ENCODE data around the gene BMP2. TPM values are rescaled to one million over a fixed set of nuclear protein-coding genes. Genes with fewer than 3 reads are reported as not detected.

BMP2 gene
- total RNA-seq, 3 donors from 2014 or later (not counting 1 experiment from before 2014, with no cell fraction given): 0.45 to 0.66 (median 0.45) TPM

GRCh38 chr20:6811262-6812035, 44.0 kb downstream of the BMP2 start:
- Histone ChIP-seq H3K27ac (ENCODE audit: low read length) (no peak overlapping the region), H3K4me3 (ENCODE audit: low read length) (no peak overlapping the region), H3K36me3 (ENCODE audit: control insufficient read depth, insufficient read depth, low read length) (no peaks in the 10 kb centered on the region), H3K9me3 (ENCODE audit: control insufficient read depth, insufficient read depth, low read length) (no peaks in the 10 kb centered on the region), H3K27me3 (ENCODE audit: control insufficient read depth, insufficient read depth, low read length) (no peaks in the 10 kb centered on the region), H3K4me1 (ENCODE audit: control insufficient read depth, insufficient read depth, low read length) (no peaks in the 10 kb centered on the region)
- ATAC-seq: no peak
- Mint-ChIP-seq H3K27me3 (ENCODE audit: low read depth in 2 of 2) (peaks cover 7 to 25% of the 10 kb centered on the region in 2 donors), H3K4me3 (no peak overlapping the region), H3K27ac (no peak overlapping the region), H3K36me3 (no peaks in the 10 kb centered on the region), H3K4me1 (no peaks in the 10 kb centered on the region), H3K9me3 (no peaks in the 10 kb centered on the region)
- 64% methylated on average over 4 of the region's 6 CpGs for WGBS (ENCODE audit: insufficient coverage)
- intact Hi-C loops (cut with micrococcal nuclease): no loop called here
- no peak for TF ChIP-seq CTCF (IDR thresholded peaks at IDR 0.05)
- DNase-seq: no peak

GRCh38 chr20:6812530-6812929, 45.0 kb downstream of the BMP2 start:
- H3K27me3 ChIP-seq (ENCODE audit: control insufficient read depth, insufficient read depth, low read length): no peaks in the 10 kb centered on the region
- no peaks in the 10 kb centered on the region for H3K4me1 Mint-ChIP-seq
- no peaks in the 10 kb centered on the region for H3K4me1 ChIP-seq (ENCODE audit: control insufficient read depth, insufficient read depth, low read length)
- H3K27ac Mint-ChIP-seq: no peak overlapping the region
- no peak overlapping the region for H3K27ac ChIP-seq (ENCODE audit: low read length)
- H3K9me3 ChIP-seq (ENCODE audit: control insufficient read depth, insufficient read depth, low read length): no peaks in the 10 kb centered on the region
- no peaks in the 10 kb centered on the region for H3K36me3 Mint-ChIP-seq
- WGBS (ENCODE audit: insufficient coverage): 60% methylated on average over 6 of the region's 6 CpGs
- no peak for TF ChIP-seq CTCF (IDR thresholded peaks at IDR 0.05)
- peaks cover 7 to 25% of the 10 kb centered on the region in 2 donors for H3K27me3 Mint-ChIP-seq (ENCODE audit: low read depth in 2 of 2)
- no peaks in the 10 kb centered on the region for H3K9me3 Mint-ChIP-seq
- ATAC-seq (no peak), DNase-seq (no peak)
- intact Hi-C loops (cut with micrococcal nuclease): no loop called here
- H3K36me3 ChIP-seq (ENCODE audit: control insufficient read depth, insufficient read depth, low read length): no peaks in the 10 kb centered on the region
- no peak overlapping the region for H3K4me3 Mint-ChIP-seq
- no peak overlapping the region for H3K4me3 ChIP-seq (ENCODE audit: low read length)

GRCh38 chr20:6814945-6815344, 47.5 kb downstream of the BMP2 start:
- no peak overlapping the region for H3K4me3 Mint-ChIP-seq
- H3K4me1 ChIP-seq (ENCODE audit: control insufficient read depth, insufficient read depth, low read length): no peaks in the 10 kb centered on the region
- no peak for DNase-seq
- no peak for ATAC-seq
- no peaks in the 10 kb centered on the region for H3K4me1 Mint-ChIP-seq
- H3K9me3 ChIP-seq (ENCODE audit: control insufficient read depth, insufficient read depth, low read length): no peaks in the 10 kb centered on the region
- TF ChIP-seq CTCF (IDR thresholded peaks at IDR 0.05): no peak
- no peak overlapping the region for H3K4me3 ChIP-seq (ENCODE audit: low read length)
- intact Hi-C loops (cut with micrococcal nuclease): no loop called here
- no peaks in the 10 kb centered on the region for H3K36me3 ChIP-seq (ENCODE audit: control insufficient read depth, insufficient read depth, low read length)
- no peak overlapping the region for H3K27ac Mint-ChIP-seq
- no peak overlapping the region for H3K27ac ChIP-seq (ENCODE audit: low read length)
- no peaks in the 10 kb centered on the region for H3K36me3 Mint-ChIP-seq
- H3K27me3 ChIP-seq (ENCODE audit: control insufficient read depth, insufficient read depth, low read length): no peaks in the 10 kb centered on the region
- H3K9me3 Mint-ChIP-seq: no peaks in the 10 kb centered on the region
- 46% methylated on average over 3 of the region's 4 CpGs for WGBS (ENCODE audit: insufficient coverage)
- peaks cover 7 to 32% of the 10 kb centered on the region in 2 donors for H3K27me3 Mint-ChIP-seq (ENCODE audit: low read depth in 2 of 2)
